HG03103 (cell line): ENCODE results near the gene ZCCHC14.
"Not testable (repeated sequence)": the region's sequence is repeated elsewhere in the genome, so short reads cannot be mapped to it uniquely, and the experiment has no call there.

Experiments used
- ATAC-seq: cut with Tn5 transposase; IDR thresholded peaks from one replicate; pipeline ENCODE4 v1.9.1; 2021; ENCODE audit warnings: low read depth; ENCODE audit not compliant: unreplicated experiment

Gene ZCCHC14

GRCh38 chr16:87389914-87390313, 102.9 kb downstream of the ZCCHC14 start:
- ATAC-seq = not testable (repeated sequence)

GRCh38 chr16:87389245-87389644, 103.6 kb downstream of the ZCCHC14 start:
- no peak for ATAC-seq

- ATAC-seq = no peak
These were observed 104.0 kb downstream of the ZCCHC14 start for GRCh38 chr16:87388818-87389134.

GRCh38 chr16:87387942-87388817, 104.6 kb downstream of the ZCCHC14 start:
- ATAC-seq = peak; percentile 35

GRCh38 chr16:87384875-87385167, 108.0 kb downstream of the ZCCHC14 start:
- ATAC-seq = not testable (repeated sequence)

GRCh38 chr16:87384162-87384874, 108.5 kb downstream of the ZCCHC14 start:
- ATAC-seq = peak; percentile 8

GRCh38 chr16:87383505-87384161, 109.2 kb downstream of the ZCCHC14 start, which contains the start of gene FBXO31:
TSS of gene FBXO31 (minus strand) at chr16:87383776. CDS start at chr16:87383744, 32 bp downstream.
- peak; percentile 40 for ATAC-seq

- no peak for ATAC-seq
These were observed 110.6 kb downstream of the ZCCHC14 start for GRCh38 chr16:87382023-87382785.

GRCh38 chr16:87380881-87381280, 111.9 kb downstream of the ZCCHC14 start:
- no peak for ATAC-seq

- ATAC-seq = no peak
These were observed 112.4 kb downstream of the ZCCHC14 start for GRCh38 chr16:87380403-87380802.

- not testable (repeated sequence) for ATAC-seq
These were observed 113.5 kb downstream of the ZCCHC14 start for GRCh38 chr16:87379312-87379752.

GRCh38 chr16:87376660-87377059, 116.2 kb downstream of the ZCCHC14 start:
- ATAC-seq = no peak

GRCh38 chr16:87375426-87376135, 117.2 kb downstream of the ZCCHC14 start:
- no peak for ATAC-seq

GRCh38 chr16:87374313-87374712, 118.5 kb downstream of the ZCCHC14 start:
- no peak for ATAC-seq

GRCh38 chr16:87372305-87372704, 120.5 kb downstream of the ZCCHC14 start:
- ATAC-seq = no peak

- ATAC-seq = no peak
These were observed 121.5 kb downstream of the ZCCHC14 start for GRCh38 chr16:87371261-87371866.

GRCh38 chr16:87369796-87370719, 122.8 kb downstream of the ZCCHC14 start:
- ATAC-seq = no peak

GRCh38 chr16:87369117-87369765, 123.6 kb downstream of the ZCCHC14 start:
- no peak for ATAC-seq
